ENCODE measurements around the gene UTP3. TPM values are rescaled to one million over a fixed set of nuclear protein-coding genes. Genes with fewer than 3 reads are reported as not detected.
"Not testable (repeated sequence)": the region's sequence is repeated elsewhere in the genome, so short reads cannot be mapped to it uniquely, and the experiment has no call there.

The UTP3 gene
- total and polyA plus RNA-seq, 4 donors: 20.1 to 32.0 (median 28.2) TPM

- ATAC-seq (ENCODE audit: insufficient read depth, low FRiP score): no peak
- peak overlapping the region; percentile 50 for H3K4me3 ChIP-seq
- peaks cover 4 to 22% (median 14%) of the 10 kb centered on the region in 5 donors for H3K4me1 ChIP-seq (ENCODE audit: control insufficient read depth in 5 of 5, insufficient read depth in 5 of 5, low read length in 5 of 5)
- no peak for DNase-seq
- TF ChIP-seq CTCF (IDR thresholded peaks at IDR 0.05; ENCODE audit: control extremely low read depth, extremely low read depth): no peak
- H3K9me3 ChIP-seq (ENCODE audit: control insufficient read depth in 4 of 4, insufficient read depth in 3 of 4, low read length in 3 of 4): no peaks in the 10 kb centered on the region
- peak overlapping the region; percentile 95 to 96 for H3K27ac ChIP-seq (ENCODE audit: low read depth in 1 of 2, low read length in 1 of 2)
- peak overlapping the region; percentile 71 to 90 for H3K9ac ChIP-seq (ENCODE audit: insufficient read depth in 1 of 2, low read length in 2 of 2)
- H3K27me3 ChIP-seq (ENCODE audit: control insufficient read depth in 3 of 3, insufficient read depth in 3 of 3, low read length in 2 of 3): no peaks in the 10 kb centered on the region
- peaks cover 0 to 8% (median 3%) of the 10 kb centered on the region in 4 donors for H3K36me3 ChIP-seq (ENCODE audit: control insufficient read depth in 4 of 4, insufficient read depth in 4 of 4, low read length in 4 of 4)
- 71 to 78% methylated on average over 13 of the region's 13 CpGs for WGBS, 2 donors
Observed at GRCh38 chr4:70687392-70687791, 940 bp upstream of the UTP3 start.

- ATAC-seq (ENCODE audit: insufficient read depth, low FRiP score): peak; percentile 2
- no peak for TF ChIP-seq CTCF (IDR thresholded peaks at IDR 0.05; ENCODE audit: control extremely low read depth, extremely low read depth)
- DNase-seq: no peak
- Histone ChIP-seq H3K27me3 (ENCODE audit: control insufficient read depth in 3 of 3, insufficient read depth in 3 of 3, low read length in 2 of 3) (no peaks in the 10 kb centered on the region), H3K4me3 (peak overlapping the region; percentile 73), H3K36me3 (ENCODE audit: control insufficient read depth in 4 of 4, insufficient read depth in 4 of 4, low read length in 4 of 4) (peaks cover 0 to 8% (median 3%) of the 10 kb centered on the region in 4 donors), H3K9ac (ENCODE audit: insufficient read depth in 1 of 2, low read length in 2 of 2) (peak overlapping the region; percentile 84 to 88), H3K27ac (ENCODE audit: low read depth in 1 of 2, low read length in 1 of 2) (peak overlapping the region; percentile 66 to 86), H3K9me3 (ENCODE audit: control insufficient read depth in 4 of 4, insufficient read depth in 3 of 4, low read length in 3 of 4) (no peaks in the 10 kb centered on the region), H3K4me1 (ENCODE audit: control insufficient read depth in 5 of 5, insufficient read depth in 5 of 5, low read length in 5 of 5) (peaks cover 4 to 22% (median 14%) of the 10 kb centered on the region in 5 donors)
- whole genome bisulfite sequencing, 2 donors: 1% methylated on average over 19 of the region's 19 CpGs
Observed at GRCh38 chr4:70688795-70689231, 481 bp downstream of the UTP3 start.

DNA sequence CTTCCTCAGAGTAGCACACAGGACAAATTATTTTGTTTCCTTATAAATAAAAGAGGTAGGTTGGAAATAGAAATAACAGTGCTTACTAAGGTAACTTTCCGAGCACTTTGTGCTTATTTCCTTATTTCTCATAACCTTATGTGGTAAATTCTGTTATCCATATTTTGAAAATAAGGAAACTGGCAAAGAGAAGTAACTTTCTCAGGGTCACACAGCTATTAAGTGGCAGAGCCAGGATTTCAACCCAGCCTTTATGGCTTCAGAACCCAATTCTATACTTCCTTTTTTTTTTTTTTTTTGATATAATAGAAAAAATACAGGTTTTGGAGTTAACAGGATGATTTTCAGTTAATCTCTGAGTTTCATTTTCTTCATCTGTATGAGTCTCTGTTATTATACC, 3.3 kb downstream of the UTP3 start:
- H3K4me1 ChIP-seq (ENCODE audit: control insufficient read depth in 5 of 5, insufficient read depth in 5 of 5, low read length in 5 of 5): peaks cover 5 to 22% (median 14%) of the 10 kb centered on the region in 5 donors
- H3K27me3 ChIP-seq (ENCODE audit: control insufficient read depth in 3 of 3, insufficient read depth in 3 of 3, low read length in 2 of 3): no peaks in the 10 kb centered on the region
- ATAC-seq (ENCODE audit: insufficient read depth, low FRiP score) (no peak), DNase-seq (no peak)
- H3K4me3 ChIP-seq: no peak overlapping the region
- WGBS, 2 donors: 26 to 65% methylated on average over 1 of the region's 1 CpG
- TF ChIP-seq CTCF (IDR thresholded peaks at IDR 0.05; ENCODE audit: control extremely low read depth, extremely low read depth): no peak
- H3K9ac ChIP-seq (ENCODE audit: insufficient read depth in 1 of 2, low read length in 2 of 2): no peak overlapping the region
- H3K9me3 ChIP-seq (ENCODE audit: control insufficient read depth in 4 of 4, insufficient read depth in 3 of 4, low read length in 3 of 4): no peaks in the 10 kb centered on the region
- H3K36me3 ChIP-seq (ENCODE audit: control insufficient read depth in 4 of 4, insufficient read depth in 4 of 4, low read length in 4 of 4): peaks cover 0 to 8% (median 3%) of the 10 kb centered on the region in 4 donors
- no peak overlapping the region for H3K27ac ChIP-seq (ENCODE audit: low read depth in 1 of 2, low read length in 1 of 2)

- DNase-seq; H3K4me3 ChIP-seq; H3K27ac ChIP-seq (ENCODE audit: low read depth in 1 of 2, low read length in 1 of 2); H3K36me3 ChIP-seq (ENCODE audit: control insufficient read depth in 4 of 4, insufficient read depth in 4 of 4, low read length in 4 of 4); H3K27me3 ChIP-seq (ENCODE audit: control insufficient read depth in 3 of 3, insufficient read depth in 3 of 3, low read length in 2 of 3); ATAC-seq (ENCODE audit: insufficient read depth, low FRiP score); H3K9ac ChIP-seq (ENCODE audit: insufficient read depth in 1 of 2, low read length in 2 of 2); H3K9me3 ChIP-seq (ENCODE audit: control insufficient read depth in 4 of 4, insufficient read depth in 3 of 4, low read length in 3 of 4): not testable (repeated sequence)
- H3K4me1 ChIP-seq (ENCODE audit: control insufficient read depth in 5 of 5, insufficient read depth in 5 of 5, low read length in 5 of 5): peaks cover 3 to 14% (median 6%) of the 10 kb centered on the region in 5 donors
- WGBS, 2 donors: 90 to 95% methylated on average over 7 of the region's 7 CpGs
Observed at GRCh38 chr4:70694633-70695032, 6.3 kb downstream of the UTP3 start.

GRCh38 chr4:70698435-70698834, 10.1 kb downstream of the UTP3 start:
- DNase-seq; H3K9me3 ChIP-seq (ENCODE audit: control insufficient read depth in 4 of 4, insufficient read depth in 3 of 4, low read length in 3 of 4); H3K4me3 ChIP-seq; H3K27me3 ChIP-seq (ENCODE audit: control insufficient read depth in 3 of 3, insufficient read depth in 3 of 3, low read length in 2 of 3); H3K36me3 ChIP-seq (ENCODE audit: control insufficient read depth in 4 of 4, insufficient read depth in 4 of 4, low read length in 4 of 4); H3K9ac ChIP-seq (ENCODE audit: insufficient read depth in 1 of 2, low read length in 2 of 2); H3K27ac ChIP-seq (ENCODE audit: low read depth in 1 of 2, low read length in 1 of 2); H3K4me1 ChIP-seq (ENCODE audit: control insufficient read depth in 5 of 5, insufficient read depth in 5 of 5, low read length in 5 of 5); ATAC-seq (ENCODE audit: insufficient read depth, low FRiP score): not testable (repeated sequence)
- 90% methylated on average over 8 of the region's 8 CpGs for WGBS, 2 donors

Measured in lung (tissue), 12 donors.